Right ventricle myocardium inferior (tissue), 1 donor: ENCODE measurements around the gene STARD13. TPM values are rescaled to one million over a fixed set of nuclear protein-coding genes. Genes with fewer than 3 reads are reported as not detected.

Experiments
- ATAC-seq: fragments of 200-7000 bp; cut with Tn5 transposase; one replicate; pipeline ENCODE4 v1.9.1; 2020; ENCODE audit warnings: mild to moderate bottlenecking, moderate library complexity
- DNase-seq: peaks from one replicate; pipeline ENCODE4 v3.0.0; 2021; ENCODE audit errors: missing footprints
- intact Hi-C: fragments of 100-400 bp; cut with DNase I; formaldehyde crosslinking; loops from one replicate; pipeline ENCODE4 v1.11.0; 2022
- total RNA-seq: library from RNA; stranded (reverse); fragmentation: NEBNext Ultra II Directional; extraction: Animal tissue kit (Norgen Biotek cat#: 25700); gene quantifications from one replicate; pipeline ENCODE4 v1.2.1, GENCODE V29; 2021
- donor health status: DM: no; HTN: yes; CAD: no; lungs with severe emphysema.

STARD13 gene
- total RNA-seq, 1 donor from 2014 or later, result 36.4 TPM

DNA sequence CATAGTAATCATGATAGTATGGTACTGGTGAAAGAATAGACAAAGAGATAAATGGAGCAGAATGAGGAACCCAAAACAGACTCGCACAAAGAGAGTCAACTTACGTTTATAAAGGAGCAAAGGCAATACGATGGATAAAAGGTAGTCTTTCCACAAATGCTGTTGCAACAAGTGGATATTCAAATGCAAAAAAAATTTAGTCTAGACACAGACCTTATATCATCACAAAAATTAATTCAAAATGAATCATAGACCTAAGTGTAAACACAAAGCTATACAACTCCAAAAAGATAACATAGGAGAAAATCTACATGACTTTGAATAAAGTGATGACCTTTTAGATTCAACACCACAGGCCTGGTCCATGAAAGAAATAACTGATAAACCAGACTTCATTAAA, 137.7 kb downstream of the STARD13 start:
- no peak for DNase-seq

DNA sequence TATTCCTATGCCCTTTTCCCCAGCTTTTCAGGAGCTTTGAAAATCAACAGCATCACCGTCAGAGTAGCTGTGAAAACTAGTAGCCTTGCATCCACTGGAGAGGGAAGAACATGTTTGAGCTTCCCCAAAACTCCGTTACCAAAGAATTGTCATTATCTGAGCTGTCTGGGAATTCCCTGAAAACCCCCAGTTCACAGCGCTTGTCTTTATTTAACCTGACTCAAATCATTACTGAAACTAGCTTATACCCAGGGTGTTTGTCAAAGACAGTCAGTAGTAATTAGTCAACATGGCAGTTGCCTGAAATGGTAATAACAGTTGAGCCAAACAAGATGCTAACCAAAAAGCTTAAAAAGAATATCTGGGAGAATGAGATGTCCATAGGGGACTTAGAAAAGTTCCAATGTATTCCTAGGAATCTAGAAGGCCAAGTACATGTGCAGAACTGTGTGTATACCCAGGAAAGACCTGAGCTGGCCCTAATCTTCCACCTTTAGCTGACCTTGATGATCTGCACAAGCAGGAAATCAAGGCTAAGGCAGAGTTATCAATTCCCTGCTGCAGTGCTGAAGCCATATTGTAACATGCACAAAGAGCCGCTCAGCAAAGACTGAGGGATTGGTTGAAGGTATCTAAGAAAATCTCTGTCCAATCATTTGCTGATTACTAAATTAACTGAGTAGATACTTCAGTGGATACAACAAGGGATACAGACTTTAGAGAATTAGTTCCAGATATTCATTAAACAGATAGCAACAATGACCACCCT, 138.5 kb downstream of the STARD13 start:
- no peak for ATAC-seq
- DNase-seq, result no peak
- intact Hi-C loops, result no loop called here

More for the DNA sequence above, 137.7 kb downstream of the STARD13 start:
- ATAC-seq, result no peak
- intact Hi-C loops, result no loop called here

DNA sequence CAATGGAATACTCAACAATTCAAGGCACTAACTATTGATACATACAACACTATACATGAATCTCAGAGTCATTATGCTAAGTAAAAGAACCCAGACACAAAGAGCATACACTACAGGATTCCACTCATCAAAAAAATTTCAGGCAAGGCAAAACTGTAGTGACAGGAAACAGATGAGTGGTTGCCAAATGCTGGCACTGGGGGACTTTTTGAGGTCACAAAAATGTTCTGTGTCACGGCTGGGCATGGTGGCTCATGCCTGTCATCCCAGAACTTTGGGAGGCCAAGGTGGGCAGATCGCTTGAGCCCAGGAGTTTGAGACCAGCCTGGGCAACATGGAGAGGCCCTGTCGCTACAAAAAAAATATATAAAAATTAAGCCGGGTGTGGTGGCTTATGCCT, 139.9 kb downstream of the STARD13 start:
- intact Hi-C loops, result no loop called here
- DNase-seq, result no peak
- peak; percentile 62 for ATAC-seq

- no peak for ATAC-seq
- intact Hi-C loops, result no loop called here
- DNase-seq, result no peak
Measured at GRCh38 chr13:33144358-33144784, 141.2 kb downstream of the STARD13 start.

DNA sequence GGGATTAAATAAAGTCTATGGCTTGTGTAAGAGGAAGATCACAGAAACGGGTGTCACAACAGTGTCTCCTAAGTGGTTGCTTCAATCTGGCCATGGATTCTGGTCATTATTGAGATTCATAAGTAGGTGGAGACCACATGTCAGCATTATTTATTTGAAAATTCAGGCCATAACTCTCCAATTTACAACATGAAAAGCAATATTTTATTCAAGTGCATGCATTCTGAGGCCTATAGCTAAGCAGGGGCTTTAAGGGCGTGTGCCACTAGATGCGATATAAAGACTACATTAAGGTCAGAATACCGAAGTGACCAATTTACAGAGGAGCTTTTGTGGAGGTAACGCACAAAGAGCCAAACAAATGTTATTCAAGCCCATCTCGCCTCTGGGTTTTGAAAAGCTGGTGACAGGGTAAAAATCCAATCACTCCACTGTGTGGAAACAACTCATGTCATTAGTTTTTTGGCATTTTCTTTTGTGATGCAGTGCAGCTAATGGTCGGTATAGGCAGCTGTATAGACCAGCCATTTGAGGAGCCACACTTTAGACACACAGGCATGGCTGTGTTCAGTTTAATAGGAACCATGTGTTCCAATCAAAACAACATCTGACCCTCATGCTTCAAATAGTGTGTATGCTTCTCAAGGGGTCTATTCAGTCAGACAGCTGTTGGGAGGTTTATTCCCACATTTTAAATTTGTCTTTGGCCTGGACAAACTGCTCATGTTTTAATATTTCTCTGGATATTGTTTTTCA, 145.6 kb downstream of the STARD13 start:
- no peak for ATAC-seq
- no peak for DNase-seq
- intact Hi-C loops, result loop anchor here (5.0 kb wide), 1 partner anchor 57 kb away; no protein-coding TSS in a partner anchor

GRCh38 chr13:33139184-33139583, 146.4 kb downstream of the STARD13 start:
- ATAC-seq, result peak; percentile 86
- intact Hi-C loops, result loop anchor here (5.0 kb wide), 1 partner anchor 58 kb away; no protein-coding TSS in a partner anchor
- peak; percentile 75 for DNase-seq

- intact Hi-C loops, result loop anchor here (5.0 kb wide), 1 partner anchor 59 kb away; no protein-coding TSS in a partner anchor
- DNase-seq (no peak), ATAC-seq (peak; percentile 17)
Measured at GRCh38 chr13:33138441-33138840, 147.1 kb downstream of the STARD13 start.

- no peak for ATAC-seq
- no peak for DNase-seq
- intact Hi-C loops, result loop anchor here (5.0 kb wide), 1 partner anchor 60 kb away; no protein-coding TSS in a partner anchor
Measured at GRCh38 chr13:33137721-33138120, 147.8 kb downstream of the STARD13 start.

GRCh38 chr13:33135097-33135496, 150.5 kb downstream of the STARD13 start:
- intact Hi-C loops, result loop anchor here (5.0 kb wide), 1 partner anchor 62 kb away; no protein-coding TSS in a partner anchor
- DNase-seq (no peak), ATAC-seq (no peak)

- no peak for DNase-seq
- intact Hi-C loops, result no loop called here
- no peak for ATAC-seq
Measured at GRCh38 chr13:33134213-33134612, 151.3 kb downstream of the STARD13 start.

DNA sequence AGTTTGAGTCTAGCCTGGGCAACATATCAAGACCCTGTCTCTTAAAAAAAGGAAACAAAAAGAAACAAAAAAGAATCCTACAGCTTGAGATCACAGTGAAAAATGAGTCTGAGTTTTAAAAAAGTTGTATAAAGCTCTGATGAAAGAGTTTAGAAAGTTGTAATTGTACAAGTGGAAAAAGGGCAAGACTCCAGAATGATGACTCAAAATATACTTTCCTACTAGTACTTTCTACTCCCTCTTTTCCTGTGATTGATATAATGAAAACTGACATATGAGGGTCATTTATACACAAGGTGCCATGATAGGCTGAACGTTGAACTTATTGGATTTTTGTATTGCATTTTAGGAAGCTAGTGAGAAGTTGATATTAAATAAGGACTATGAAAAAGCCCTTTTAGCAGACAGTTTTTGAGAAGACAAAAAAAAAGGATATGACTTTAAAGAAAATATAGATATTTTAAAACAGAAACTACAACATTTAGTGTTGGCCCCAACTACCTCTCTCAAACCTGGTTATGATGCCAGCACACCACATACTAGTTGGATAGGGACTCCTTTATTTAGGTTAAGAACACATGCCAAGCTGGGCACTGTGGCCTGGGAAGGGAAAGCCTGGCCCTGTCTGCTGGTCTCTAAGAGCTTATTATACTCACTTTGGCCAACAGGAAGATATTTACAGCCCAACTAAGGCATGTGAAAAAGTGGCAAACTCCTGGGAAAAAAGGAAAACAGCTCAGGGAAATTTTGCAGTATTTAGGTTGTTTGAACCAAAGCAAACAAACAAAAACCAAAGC, 152.7 kb downstream of the STARD13 start:
- DNase-seq (no peak), ATAC-seq (no peak)
- intact Hi-C loops, result no loop called here

DNA sequence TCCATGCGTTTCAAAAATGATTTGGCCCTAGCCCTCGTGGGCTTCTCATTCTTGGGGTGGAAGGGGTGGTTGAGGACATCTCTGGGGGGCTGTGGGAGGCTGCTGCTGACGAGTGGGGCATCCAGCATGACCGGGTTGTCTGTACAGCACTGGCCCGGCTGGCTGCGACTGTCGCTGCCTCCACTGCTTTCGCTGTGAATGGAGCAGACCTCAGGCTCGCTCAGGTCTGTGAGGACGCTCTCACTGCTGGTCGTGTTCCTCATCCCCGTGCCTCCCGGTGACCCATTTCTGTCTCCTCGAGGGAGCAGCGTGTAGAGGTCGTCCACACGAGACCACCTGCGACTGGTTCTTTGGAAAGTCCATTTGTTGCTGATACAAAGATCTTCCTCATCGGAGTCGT, 155.7 kb downstream of the STARD13 start:
- ATAC-seq, result no peak
- intact Hi-C loops, result loop anchor here (5.0 kb wide), 2 partner anchors 77 to 152 kb away; no protein-coding TSS in a partner anchor
- no peak for DNase-seq

GRCh38 chr13:33129094-33129832, 156.3 kb downstream of the STARD13 start:
- DNase-seq (peak; percentile 74), ATAC-seq (peak; percentile 40)
- intact Hi-C loops, result loop anchor here (5.0 kb wide), 2 partner anchors 78 to 153 kb away; no protein-coding TSS in a partner anchor

- intact Hi-C loops, result loop anchor here (5.0 kb wide), 2 partner anchors 79 to 154 kb away; no protein-coding TSS in a partner anchor
- DNase-seq (no peak), ATAC-seq (no peak)
Measured at GRCh38 chr13:33128134-33128533, 157.4 kb downstream of the STARD13 start.

DNA sequence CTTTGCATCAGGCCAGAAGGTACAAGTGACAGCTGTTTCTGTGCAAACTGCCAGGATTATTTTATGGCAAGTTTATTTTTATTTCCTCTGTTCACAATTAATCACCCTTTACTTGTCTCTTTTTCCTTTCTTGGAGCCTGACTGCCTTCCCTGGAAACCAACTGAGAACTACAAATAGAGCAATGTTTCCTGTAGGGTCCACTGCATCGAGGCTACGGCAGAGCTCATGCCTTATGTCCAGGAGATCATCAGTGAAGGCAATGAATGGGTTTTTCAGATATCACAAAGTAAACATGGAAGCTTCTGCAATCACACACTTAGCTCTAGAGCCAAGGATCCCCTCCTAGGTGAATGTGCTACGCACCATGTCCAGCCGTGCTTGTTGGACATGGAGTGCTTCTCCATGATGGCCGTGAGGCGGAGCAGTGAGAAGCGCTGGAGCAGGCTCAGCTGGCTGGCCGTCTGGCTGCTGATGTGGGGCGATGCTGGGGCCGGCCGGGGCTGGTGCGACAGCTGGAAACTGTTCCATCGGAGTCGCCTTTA, 158.5 kb downstream of the STARD13 start:
- DNase-seq, result peak; percentile 73
- peak; percentile 41 for ATAC-seq
- intact Hi-C loops, result loop anchor here (5.0 kb wide), 2 partner anchors 80 to 155 kb away; no protein-coding TSS in a partner anchor

DNA sequence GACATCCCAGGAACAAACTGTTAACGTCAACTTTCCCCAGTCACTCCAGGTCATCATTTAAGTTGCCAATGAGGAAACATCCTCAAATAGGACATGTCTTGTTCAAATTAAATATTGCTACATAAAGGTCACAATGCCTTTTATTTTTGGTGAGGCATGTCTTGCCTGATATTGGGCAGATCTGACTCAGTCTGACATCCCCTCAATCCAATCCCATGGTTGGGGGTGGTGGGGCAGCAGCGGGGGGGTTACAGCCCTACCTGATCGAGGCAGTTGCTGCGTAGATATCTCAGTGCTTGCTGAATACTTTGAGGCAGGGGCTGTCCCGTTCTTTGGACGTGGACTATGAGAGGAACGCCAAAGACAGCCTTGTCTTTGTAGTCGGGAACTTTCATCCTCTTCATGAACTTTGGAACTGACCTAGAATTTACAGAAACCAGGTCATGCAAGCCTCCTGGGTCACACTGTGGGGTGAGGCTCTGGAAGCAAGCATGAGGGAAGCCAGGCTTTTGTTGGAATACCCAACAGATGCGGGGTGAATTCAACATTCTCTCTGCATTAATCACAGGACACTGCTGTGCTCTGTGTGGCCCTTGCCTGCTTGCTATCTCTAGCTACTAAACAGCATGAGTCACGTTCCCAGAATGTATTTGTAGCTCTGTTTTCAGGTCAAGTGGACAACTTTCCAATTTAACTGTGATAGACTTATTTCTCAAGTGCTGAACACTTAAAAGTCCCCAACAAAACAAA, 159.6 kb downstream of the STARD13 start:
- intact Hi-C loops, result loop anchor here (5.0 kb wide), 2 partner anchors 81 to 156 kb away; no protein-coding TSS in a partner anchor
- DNase-seq, result peak; percentile 59
- ATAC-seq, result peak; percentile 92
